Astrocyte (in vitro differentiated cells and primary cell): ENCODE results near the gene ANKRD30A. TPM values are rescaled to one million over a fixed set of nuclear protein-coding genes. Genes with fewer than 3 reads are reported as not detected.

Source experiments
- DNase-seq: peaks from one replicate; pipeline ENCODE4 v3.0.0-alpha.2; 2010; ENCODE audit warnings: low read depth
- FAIRE-seq: peaks from 2 replicates; lab custom pipeline; 2011; peaks lifted over from hg19 to GRCh38; lab: Jason Lieb, UNC
- H2AFZ ChIP-seq: 2 replicates; pipeline ENCODE4 v1.6.0; 2012; ENCODE audit warnings: low read depth, low read length, inconsistent platforms
- H3K27ac ChIP-seq: 2 replicates; pipeline ENCODE4 v1.5.1; 2011; ENCODE audit warnings: low read depth, low read length, inconsistent platforms
- H3K27me3 ChIP-seq: 2 replicates; pipeline ENCODE4 v1.6.0; 2011; ENCODE audit warnings: low read length, inconsistent platforms; ENCODE audit not compliant: insufficient read depth
- H3K36me3 ChIP-seq: 2 replicates; pipeline ENCODE4 v1.5.1; 2011; ENCODE audit warnings: low read length, inconsistent platforms; ENCODE audit not compliant: insufficient read depth
- H3K4me1 ChIP-seq: 2 replicates; pipeline ENCODE4 v1.5.1; 2011; ENCODE audit warnings: low read length, inconsistent platforms; ENCODE audit not compliant: insufficient read depth
- H3K4me2 ChIP-seq: 2 replicates; pipeline ENCODE4 v1.6.0; 2012; ENCODE audit warnings: low read length, inconsistent platforms
- H3K4me3 ChIP-seq: 2 replicates; pipeline ENCODE4 v1.5.1; 2011; ENCODE audit warnings: low read depth, mild to moderate bottlenecking, low read length, inconsistent platforms; ENCODE audit not compliant: insufficient read depth
- H3K79me2 ChIP-seq: 2 replicates; pipeline ENCODE4 v1.6.0; 2012; ENCODE audit warnings: mild to moderate bottlenecking, low read length, inconsistent platforms; ENCODE audit not compliant: insufficient read depth
- H3K9ac ChIP-seq: 2 replicates; pipeline ENCODE4 v1.6.0; 2012; ENCODE audit warnings: mild to moderate bottlenecking, low read length, inconsistent platforms
- H3K9me3 ChIP-seq: 2 replicates; pipeline ENCODE4 v1.5.1; 2012; ENCODE audit warnings: low read depth, mild to moderate bottlenecking, low read length, inconsistent platforms; ENCODE audit not compliant: insufficient read depth
- H4K20me1 ChIP-seq: 2 replicates; pipeline ENCODE4 v1.6.0; 2012; ENCODE audit warnings: low read length, inconsistent platforms; ENCODE audit not compliant: insufficient read depth
- H3K27ac Mint-ChIP-seq: one replicate; pipeline ENCODE4 v1.8.0; 2021; ENCODE audit warnings: mild to moderate bottlenecking, mixed read lengths; ENCODE audit not compliant: unreplicated experiment
- H3K27me3 Mint-ChIP-seq: one replicate; pipeline ENCODE4 v1.8.0; 2021; ENCODE audit warnings: low read depth, mixed read lengths; ENCODE audit not compliant: unreplicated experiment
- H3K36me3 Mint-ChIP-seq: one replicate; pipeline ENCODE4 v1.8.0; 2021; ENCODE audit warnings: low read depth, mixed read lengths; ENCODE audit not compliant: unreplicated experiment
- H3K4me1 Mint-ChIP-seq: one replicate; pipeline ENCODE4 v1.8.0; 2021; ENCODE audit warnings: low read depth, mixed read lengths; ENCODE audit not compliant: unreplicated experiment
- H3K4me3 Mint-ChIP-seq: one replicate; pipeline ENCODE4 v1.8.0; 2021; ENCODE audit warnings: mild to moderate bottlenecking, moderate library complexity, mixed read lengths; ENCODE audit not compliant: unreplicated experiment
- H3K9me3 Mint-ChIP-seq: one replicate; pipeline ENCODE4 v1.8.0; 2021; ENCODE audit warnings: mild to moderate bottlenecking, mixed read lengths; ENCODE audit not compliant: unreplicated experiment
- CTCF ChIP-seq: IDR thresholded peaks from 2 replicates; pipeline ENCODE4 v1.5.1; 2011; ENCODE audit warnings: low read depth, mild to moderate bottlenecking, inconsistent platforms, low read length, moderate library complexity; ENCODE audit not compliant: insufficient read depth
- EZH2 ChIP-seq: IDR thresholded peaks from 2 replicates; pipeline ENCODE4 v1.6.1; 2012; ENCODE audit warnings: mild to moderate bottlenecking, low read length, inconsistent platforms; ENCODE audit not compliant: insufficient read depth
- total RNA-seq: library from RNA; stranded (reverse); gene quantifications from 2 replicates; pipeline ENCODE4 v1.2.1, GENCODE V29; 2021

Gene ANKRD30A
- total RNA-seq, 1 donor from 2014 or later, result not detected

GRCh38 chr10:37268266-37268665, 142.9 kb downstream of the ANKRD30A start:
- no peak overlapping the region for H3K4me3 Mint-ChIP-seq
- no peaks in the 10 kb centered on the region for H3K4me1 ChIP-seq
- H3K4me3 ChIP-seq, result no peak overlapping the region
- H3K27me3 Mint-ChIP-seq, result no peaks in the 10 kb centered on the region
- H3K9me3 Mint-ChIP-seq, result peaks cover 10% of the 10 kb centered on the region
- H3K36me3 Mint-ChIP-seq, result no peaks in the 10 kb centered on the region
- no peaks in the 10 kb centered on the region for H3K79me2 ChIP-seq
- H3K4me1 Mint-ChIP-seq, result no peaks in the 10 kb centered on the region
- H3K9me3 ChIP-seq, result peaks cover 3% of the 10 kb centered on the region
- no peaks in the 10 kb centered on the region for H3K27me3 ChIP-seq
- H3K4me2 ChIP-seq, result no peak overlapping the region
- no peak overlapping the region for H3K9ac ChIP-seq
- TF ChIP-seq CTCF (no peak), EZH2 (no peak)
- FAIRE-seq, result no peak
- H3K27ac Mint-ChIP-seq, result no peak overlapping the region
- no peak overlapping the region for H2AFZ ChIP-seq
- no peaks in the 10 kb centered on the region for H3K36me3 ChIP-seq
- no peak overlapping the region for H3K27ac ChIP-seq
- no peaks in the 10 kb centered on the region for H4K20me1 ChIP-seq
- no peak for DNase-seq

GRCh38 chr10:37269554-37270256, 144.3 kb downstream of the ANKRD30A start:
- no peak for FAIRE-seq

More at GRCh38 chr10:37269554-37270256, 144.3 kb downstream of the ANKRD30A start:
- H3K36me3 Mint-ChIP-seq, result no peaks in the 10 kb centered on the region
- no peak overlapping the region for H3K4me3 Mint-ChIP-seq
- H3K27me3 Mint-ChIP-seq, result no peaks in the 10 kb centered on the region
- no peak overlapping the region for H3K27ac ChIP-seq
- H3K9me3 Mint-ChIP-seq, result peaks cover 7% of the 10 kb centered on the region
- no peak for DNase-seq
- H3K4me3 ChIP-seq, result no peak overlapping the region
- H3K79me2 ChIP-seq, result no peaks in the 10 kb centered on the region
- TF ChIP-seq CTCF, result no peak
- peaks cover 3% of the 10 kb centered on the region for H3K9me3 ChIP-seq
- H2AFZ ChIP-seq, result no peak overlapping the region
- no peak overlapping the region for H3K4me2 ChIP-seq
- no peaks in the 10 kb centered on the region for H3K4me1 ChIP-seq
- H4K20me1 ChIP-seq, result no peaks in the 10 kb centered on the region
- no peaks in the 10 kb centered on the region for H3K4me1 Mint-ChIP-seq
- no peaks in the 10 kb centered on the region for H3K27me3 ChIP-seq
- no peaks in the 10 kb centered on the region for H3K36me3 ChIP-seq
- no peak overlapping the region for H3K27ac Mint-ChIP-seq
- no peak overlapping the region for H3K9ac ChIP-seq
